NCI-H2227 (cell line): ENCODE results near the gene ADAMTS3.

Experiments used
- DNase-seq: peaks from one replicate; lab custom pipeline; 2025; ENCODE audit not compliant: unreplicated experiment; lab: John Stamatoyannopoulos, UW

The ADAMTS3 gene

GRCh38 chr4:72568959-72569718 is at the start of gene ADAMTS3:
TSS of gene ADAMTS3 (minus strand) at chr4:72569221. CDS start at chr4:72568762, 459 bp downstream.
- peak; percentile 22 for DNase-seq

- no peak for DNase-seq
These were observed 44.9 kb upstream of the ADAMTS3 start for GRCh38 chr4:72613959-72614358.

- no peak for DNase-seq
These were observed 37.7 kb upstream of the ADAMTS3 start for GRCh38 chr4:72606751-72607150.

- no peak for DNase-seq
These were observed 35.3 kb upstream of the ADAMTS3 start for GRCh38 chr4:72604324-72604723.

GRCh38 chr4:72602396-72603376 is 33.7 kb upstream of the ADAMTS3 start:
- DNase-seq = no peak

- DNase-seq = no peak
These were observed 22.8 kb upstream of the ADAMTS3 start for GRCh38 chr4:72591547-72592454.

- DNase-seq = no peak
These were observed 18.3 kb upstream of the ADAMTS3 start for GRCh38 chr4:72587334-72587733.

GRCh38 chr4:72582853-72583252 is 13.8 kb upstream of the ADAMTS3 start:
- DNase-seq = no peak

GRCh38 chr4:72577211-72577610 is 8.2 kb upstream of the ADAMTS3 start:
- no peak for DNase-seq

GRCh38 chr4:72571337-72571736 is 2.3 kb upstream of the ADAMTS3 start:
- DNase-seq = no peak

GRCh38 chr4:72569719-72570235 is 756 bp upstream of the ADAMTS3 start:
- DNase-seq = no peak

- DNase-seq = peak; percentile 2
These were observed 973 bp downstream of the ADAMTS3 start for GRCh38 chr4:72567821-72568675.

- no peak for DNase-seq
These were observed 2.0 kb downstream of the ADAMTS3 start for GRCh38 chr4:72567036-72567435.

GRCh38 chr4:72566464-72566972 is 2.5 kb downstream of the ADAMTS3 start:
- no peak for DNase-seq

- DNase-seq = no peak
These were observed 4.2 kb downstream of the ADAMTS3 start for GRCh38 chr4:72564789-72565188.

GRCh38 chr4:72564184-72564583 is 4.8 kb downstream of the ADAMTS3 start:
- DNase-seq = no peak

- DNase-seq = no peak
These were observed 10.4 kb downstream of the ADAMTS3 start for GRCh38 chr4:72558655-72559054.

GRCh38 chr4:72557021-72557420 is 12.0 kb downstream of the ADAMTS3 start:
- no peak for DNase-seq

- DNase-seq = no peak
These were observed 13.6 kb downstream of the ADAMTS3 start for GRCh38 chr4:72555377-72555831.
